RPMI7951 (cell line): Measurements from ENCODE around the gene ARF3. TPM values are rescaled to one million over a fixed set of nuclear protein-coding genes. Genes with fewer than 3 reads are reported as not detected.

Experiments
- DNase-seq: peaks from one replicate; pipeline ENCODE4 v3.0.0-alpha.2; 2012; ENCODE audit warnings: low read depth
- total RNA-seq: library from RNA; depleted of rRNA; stranded (reverse); fragments of >200 nt; shearing (Covaris generic); gene quantifications from 2 replicates; pipeline ENCODE4 v1.2.3, GENCODE V29; 2014; rRNA removed

ARF3 gene
- total RNA-seq: 47.8 and 57.1 TPM in 2 replicates

- DNase-seq: peak; percentile 87
These were observed at the start of gene ARF3 for GRCh38 chr12:48957141-48958048. Gene ARF3, minus strand, starts transcription at chr12:48957487. Its CDS starts 16,392 bp downstream, at chr12:48941095.

- DNase-seq: no peak
These were observed 43.1 kb upstream of the ARF3 start for GRCh38 chr12:49000346-49000745.

GRCh38 chr12:48999371-49000131 lies 42.3 kb upstream of the ARF3 start, which contains the start of gene DDN:
Gene DDN, minus strand, starts transcription at chr12:48999375. Its CDS starts 88 bp downstream, at chr12:48999287.
- peak; percentile 46 for DNase-seq

- DNase-seq: no peak
These were observed 41.4 kb upstream of the ARF3 start for GRCh38 chr12:48998497-48999353.

- DNase-seq: no peak
These were observed 40.6 kb upstream of the ARF3 start for GRCh38 chr12:48997719-48998496.

- DNase-seq: no peak
These were observed 39.8 kb upstream of the ARF3 start for GRCh38 chr12:48996794-48997718.

- DNase-seq: peak; percentile 70
These were observed 38.0 kb upstream of the ARF3 start for GRCh38 chr12:48995086-48995879.

- no peak for DNase-seq
These were observed 37.2 kb upstream of the ARF3 start for GRCh38 chr12:48994224-48995085.

- DNase-seq: no peak
These were observed 36.5 kb upstream of the ARF3 start for GRCh38 chr12:48993787-48994186.

- DNase-seq: no peak
These were observed 34.2 kb upstream of the ARF3 start for GRCh38 chr12:48991247-48992050.

GRCh38 chr12:48990552-48990951 lies 33.3 kb upstream of the ARF3 start:
- no peak for DNase-seq

- DNase-seq: peak; percentile 41
These were observed 30.9 kb upstream of the ARF3 start for GRCh38 chr12:48988030-48988649.

- no peak for DNase-seq
These were observed 29.5 kb upstream of the ARF3 start for GRCh38 chr12:48986720-48987291.

GRCh38 chr12:48985901-48986300 lies 28.6 kb upstream of the ARF3 start:
- DNase-seq: no peak

GRCh38 chr12:48985475-48985897 lies 28.2 kb upstream of the ARF3 start:
- no peak for DNase-seq

- no peak for DNase-seq
These were observed 25.3 kb upstream of the ARF3 start for GRCh38 chr12:48982397-48983080.
